Mesendoderm (in vitro differentiated cells): Measurements from ENCODE around the gene SLC25A22.
A peak's percentile ranks its signal among the peaks of the same experiment; 100 is the strongest.

Experiments
- DNase-seq: peaks from one replicate; pipeline ENCODE4 v3.0.0; 2013
- H2AK5ac ChIP-seq: 2 replicates; pipeline ENCODE4 v1.6.1; 2013; ENCODE audit warnings: low read length, inconsistent platforms
- H2BK120ac ChIP-seq: 2 replicates; pipeline ENCODE4 v1.6.1; 2013; ENCODE audit warnings: low read depth, mild to moderate bottlenecking, low read length, moderate library complexity, mixed read lengths
- H2BK15ac ChIP-seq: replicated peaks from 2 replicates; pipeline ENCODE4 v1.6.1; 2013; ENCODE audit warnings: low read depth, mild to moderate bottlenecking, moderate library complexity
- H2BK5ac ChIP-seq: 2 replicates; pipeline ENCODE4 v1.6.1; 2013; ENCODE audit warnings: low read length, inconsistent platforms
- H3K18ac ChIP-seq: 2 replicates; pipeline ENCODE4 v1.6.1; 2013; ENCODE audit warnings: mild to moderate bottlenecking, low read length, mixed read lengths
- H3K23ac ChIP-seq: one replicate; pipeline ENCODE4 v1.6.1; 2013; ENCODE audit warnings: low read length
- H3K27ac ChIP-seq: 2 replicates; pipeline ENCODE4 v1.5.1; 2013; ENCODE audit warnings: low read depth, mild to moderate bottlenecking, inconsistent platforms, low read length, moderate library complexity
- H3K27me3 ChIP-seq: 2 replicates; pipeline ENCODE4 v1.6.1; 2013; ENCODE audit warnings: low read length, control low read depth, mild to moderate bottlenecking, inconsistent platforms; ENCODE audit not compliant: insufficient read depth, poor library complexity
- H3K36me3 ChIP-seq: 2 replicates; pipeline ENCODE4 v1.6.1; 2013; ENCODE audit warnings: low read length, inconsistent platforms; ENCODE audit not compliant: control insufficient read depth, insufficient read depth
- H3K4ac ChIP-seq: one replicate; pipeline ENCODE4 v1.6.1; 2013; ENCODE audit warnings: low read depth, mild to moderate bottlenecking, low read length, moderate library complexity
- H3K4me1 ChIP-seq: 2 replicates; pipeline ENCODE4 v1.6.1; 2013; ENCODE audit warnings: low read depth, low read length, inconsistent platforms; ENCODE audit not compliant: control insufficient read depth
- H3K4me2 ChIP-seq: 2 replicates; pipeline ENCODE4 v1.6.1; 2013; ENCODE audit warnings: low read length
- H3K4me3 ChIP-seq: 2 replicates; pipeline ENCODE4 v1.5.1; 2013; ENCODE audit warnings: mild to moderate bottlenecking, low read length
- H3K56ac ChIP-seq: one replicate; pipeline ENCODE4 v1.6.1; 2013; ENCODE audit warnings: low read length
- H3K79me1 ChIP-seq: 2 replicates; pipeline ENCODE4 v1.6.1; 2013; ENCODE audit warnings: low read length, inconsistent platforms
- H3K79me2 ChIP-seq: 2 replicates; pipeline ENCODE4 v1.6.1; 2013; ENCODE audit warnings: mild to moderate bottlenecking, low read length; ENCODE audit not compliant: control insufficient read depth, insufficient read depth
- H3K9ac ChIP-seq: 2 replicates; pipeline ENCODE4 v1.6.1; 2013; ENCODE audit warnings: low read length, inconsistent platforms
- H4K5ac ChIP-seq: one replicate; pipeline ENCODE4 v1.6.1; 2013; ENCODE audit warnings: low read length
- H4K8ac ChIP-seq: one replicate; pipeline ENCODE4 v1.6.1; 2013; ENCODE audit warnings: low read depth, mild to moderate bottlenecking, control low read depth, low read length, moderate library complexity
- WGBS: extraction: QIAGEN DNeasy Blood & Tissue Kit; methylation state at CpG from one replicate; pipeline ENCODE4 v1.1.7; 2013; ENCODE audit warnings: low lambda C conversion rate, missing lambda C conversion rate; ENCODE audit not compliant: insufficient coverage; ENCODE audit errors: extremely low coverage; 5-methylcytosine and 5-hydroxymethylcytosine counted together

Gene SLC25A22

GRCh38 chr11:810040-810567, 12.0 kb upstream of the SLC25A22 start:
- H4K5ac ChIP-seq: no peak overlapping the region
- peaks cover 19% of the 10 kb centered on the region for H3K79me1 ChIP-seq
- H2BK5ac ChIP-seq: no peak overlapping the region
- peak overlapping the region; percentile 29 for H3K27ac ChIP-seq
- WGBS: no CpG with 5 or more reads among the region's 55 CpGs
- peaks cover 19% of the 10 kb centered on the region for H3K36me3 ChIP-seq
- H3K27me3 ChIP-seq: no peaks in the 10 kb centered on the region
- H3K79me2 ChIP-seq: peaks cover 33% of the 10 kb centered on the region
- peak overlapping the region; percentile 100 for H3K56ac ChIP-seq
- peak overlapping the region; percentile 66 for H3K4ac ChIP-seq
- H2BK120ac ChIP-seq: no peak overlapping the region
- H4K8ac ChIP-seq: no peak overlapping the region
- H3K4me2 ChIP-seq: peak overlapping the region; percentile 78
- no peak for DNase-seq
- peak overlapping the region; percentile 99 for H3K9ac ChIP-seq
- peak overlapping the region; percentile 8 for H3K18ac ChIP-seq
- H3K4me3 ChIP-seq: peak overlapping the region; percentile 98
- H3K4me1 ChIP-seq: peaks cover 3% of the 10 kb centered on the region
- H2AK5ac ChIP-seq: peak overlapping the region; percentile 51
- no peak overlapping the region for H3K23ac ChIP-seq
- H2BK15ac ChIP-seq: no peak overlapping the region

GRCh38 chr11:809287-810039, 11.4 kb upstream of the SLC25A22 start, which contains the start of gene RPLP2:
RPLP2 (plus strand) TSS chr11:809967; CDS start chr11:810235, 268 bp downstream.
- Histone ChIP-seq H3K79me2 (peaks cover 33% of the 10 kb centered on the region), H3K27me3 (no peaks in the 10 kb centered on the region), H3K56ac (peak within 1 kb of the TSS; percentile 100), H2BK5ac (peak within 1 kb of the TSS; percentile 100), H3K4ac (peak within 1 kb of the TSS; percentile 73), H3K23ac (peak within 1 kb of the TSS; percentile 90), H3K4me1 (peaks cover 5% of the 10 kb centered on the region), H3K9ac (peak within 1 kb of the TSS; percentile 99), H3K36me3 (peaks cover 19% of the 10 kb centered on the region), H2AK5ac (peak within 1 kb of the TSS; percentile 90), H4K5ac (peak within 1 kb of the TSS; percentile 59), H3K18ac (peak within 1 kb of the TSS; percentile 43), H3K4me3 (peak within 1 kb of the TSS; percentile 98), H2BK120ac (no peak within 1 kb of the TSS), H3K27ac (peak within 1 kb of the TSS; percentile 89), H3K4me2 (peak within 1 kb of the TSS; percentile 78), H3K79me1 (peaks cover 19% of the 10 kb centered on the region), H2BK15ac (no peak within 1 kb of the TSS), H4K8ac (no peak within 1 kb of the TSS)
- WGBS: no CpG with 5 or more reads among the region's 81 CpGs
- DNase-seq: peak; percentile 98

- no CpG with 5 or more reads among the region's 36 CpGs for WGBS
- H3K79me1 ChIP-seq: peaks cover 19% of the 10 kb centered on the region
- peak overlapping the region; percentile 73 for H3K4ac ChIP-seq
- H4K8ac ChIP-seq: no peak overlapping the region
- no peak overlapping the region for H3K23ac ChIP-seq
- no peak for DNase-seq
- peak overlapping the region; percentile 93 for H3K4me3 ChIP-seq
- H3K9ac ChIP-seq: peak overlapping the region; percentile 99
- H2AK5ac ChIP-seq: peak overlapping the region; percentile 90
- peaks cover 19% of the 10 kb centered on the region for H3K36me3 ChIP-seq
- no peak overlapping the region for H2BK15ac ChIP-seq
- H3K56ac ChIP-seq: peak overlapping the region; percentile 100
- H3K27me3 ChIP-seq: no peaks in the 10 kb centered on the region
- peaks cover 6% of the 10 kb centered on the region for H3K4me1 ChIP-seq
- H3K18ac ChIP-seq: no peak overlapping the region
- peaks cover 33% of the 10 kb centered on the region for H3K79me2 ChIP-seq
- H3K4me2 ChIP-seq: peak overlapping the region; percentile 39
- peak overlapping the region; percentile 10 for H2BK5ac ChIP-seq
- peak overlapping the region; percentile 59 for H4K5ac ChIP-seq
- no peak overlapping the region for H2BK120ac ChIP-seq
- H3K27ac ChIP-seq: peak overlapping the region; percentile 45
Observed at GRCh38 chr11:808427-809286, 10.6 kb upstream of the SLC25A22 start.

GRCh38 chr11:804599-804964, 6.5 kb upstream of the SLC25A22 start:
- Histone ChIP-seq H3K18ac (peak overlapping the region; percentile 73), H3K79me1 (peaks cover 2% of the 10 kb centered on the region), H3K9ac (peak overlapping the region; percentile 91), H3K36me3 (no peaks in the 10 kb centered on the region), H2BK5ac (no peak overlapping the region), H3K4ac (peak overlapping the region; percentile 81), H4K8ac (peak overlapping the region; percentile 77), H4K5ac (no peak overlapping the region), H2BK120ac (peak overlapping the region; percentile 9), H3K23ac (peak overlapping the region; percentile 89), H3K56ac (peak overlapping the region; percentile 88), H3K27me3 (no peaks in the 10 kb centered on the region), H3K4me1 (peaks cover 4% of the 10 kb centered on the region), H3K4me2 (peak overlapping the region; percentile 91), H2BK15ac (no peak overlapping the region), H3K4me3 (peak overlapping the region; percentile 28), H2AK5ac (no peak overlapping the region), H3K27ac (peak overlapping the region; percentile 58), H3K79me2 (peaks cover 8% of the 10 kb centered on the region)
- WGBS: no CpG with 5 or more reads among the region's 18 CpGs
- DNase-seq: no peak

- H4K5ac ChIP-seq: no peak overlapping the region
- peaks cover 2% of the 10 kb centered on the region for H3K79me1 ChIP-seq
- peak overlapping the region; percentile 73 for H3K18ac ChIP-seq
- H3K79me2 ChIP-seq: peaks cover 6% of the 10 kb centered on the region
- H3K27ac ChIP-seq: no peak overlapping the region
- H2BK5ac ChIP-seq: no peak overlapping the region
- no peak overlapping the region for H4K8ac ChIP-seq
- no peak overlapping the region for H3K4me3 ChIP-seq
- peak overlapping the region; percentile 91 for H3K4me2 ChIP-seq
- H3K4me1 ChIP-seq: peaks cover 4% of the 10 kb centered on the region
- H2AK5ac ChIP-seq: no peak overlapping the region
- H3K36me3 ChIP-seq: no peaks in the 10 kb centered on the region
- no peaks in the 10 kb centered on the region for H3K27me3 ChIP-seq
- peak overlapping the region; percentile 9 for H2BK120ac ChIP-seq
- peak overlapping the region; percentile 91 for H3K9ac ChIP-seq
- WGBS: no CpG with 5 or more reads among the region's 26 CpGs
- H2BK15ac ChIP-seq: no peak overlapping the region
- peak overlapping the region; percentile 88 for H3K56ac ChIP-seq
- peak overlapping the region; percentile 81 for H3K4ac ChIP-seq
- peak overlapping the region; percentile 89 for H3K23ac ChIP-seq
- no peak for DNase-seq
Observed at GRCh38 chr11:803770-804598, 5.9 kb upstream of the SLC25A22 start.
